Activated effector memory CD4-positive, alpha-beta T cell treated with anti-CD3 and anti-CD28 coated beads, Interleukin-2, amount 50 U/mL, for 16 hours (primary cell): ENCODE data around the gene CCAR1.
A peak's percentile ranks its signal among the peaks of the same experiment; 100 is the strongest.
"Not testable (repeated sequence)": the region's sequence is repeated elsewhere in the genome, so short reads cannot be mapped to it uniquely, and the experiment has no call there.

Source experiments
- DNase-seq: peaks from one replicate; pipeline ENCODE4 v3.0.0-alpha.2; 2020

The CCAR1 gene

DNA sequence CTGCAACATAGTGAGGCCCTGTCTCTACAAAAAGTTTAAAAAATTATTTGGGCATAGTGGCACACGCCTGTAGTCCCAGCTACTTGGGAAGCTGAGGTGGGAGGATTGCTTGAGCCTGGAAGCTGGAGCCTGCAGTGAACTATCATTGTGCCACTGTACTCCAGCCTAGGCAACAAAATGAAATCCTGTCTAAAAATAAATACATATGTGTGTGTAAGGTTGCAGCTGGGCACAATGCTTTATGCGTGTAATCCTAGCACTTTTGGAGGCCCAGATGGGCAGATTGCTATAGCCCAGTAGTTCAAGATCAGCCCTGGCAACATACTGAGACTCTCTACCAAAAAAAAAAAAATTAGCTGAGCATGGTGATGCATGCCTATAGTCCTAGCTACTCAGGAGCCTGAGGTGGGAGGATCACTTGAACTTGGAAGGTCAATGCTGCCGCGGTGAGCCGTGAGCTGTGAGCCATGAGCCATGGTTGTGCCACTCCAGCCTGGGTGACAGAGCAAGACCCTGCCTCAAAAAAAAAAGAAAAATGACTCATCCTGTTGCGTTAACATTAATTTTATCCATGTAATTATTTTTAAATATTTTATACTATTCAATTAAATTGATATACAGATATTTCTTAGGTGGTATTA, 38.3 kb downstream of the CCAR1 start:
- no peak for DNase-seq

DNA sequence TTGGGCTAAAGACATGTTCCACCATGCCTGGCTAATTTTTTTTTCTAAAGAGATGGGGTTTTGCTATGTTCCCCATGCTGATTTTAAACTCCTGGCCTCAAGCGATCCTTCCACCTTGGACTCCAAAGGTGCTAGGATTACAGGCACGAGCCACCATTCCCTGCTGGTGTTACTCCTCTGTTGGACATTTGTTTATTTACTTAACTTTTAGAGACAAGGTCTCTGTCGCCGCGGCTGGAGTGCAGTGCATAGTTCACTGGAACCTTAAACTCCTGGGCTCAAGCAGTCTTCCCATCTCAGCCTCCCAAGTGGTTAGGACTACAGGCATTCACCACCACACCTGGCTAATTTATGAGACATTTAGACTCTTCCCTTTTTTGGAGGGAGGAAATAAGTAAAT, 38.9 kb downstream of the CCAR1 start:
- DNase-seq: no peak

DNA sequence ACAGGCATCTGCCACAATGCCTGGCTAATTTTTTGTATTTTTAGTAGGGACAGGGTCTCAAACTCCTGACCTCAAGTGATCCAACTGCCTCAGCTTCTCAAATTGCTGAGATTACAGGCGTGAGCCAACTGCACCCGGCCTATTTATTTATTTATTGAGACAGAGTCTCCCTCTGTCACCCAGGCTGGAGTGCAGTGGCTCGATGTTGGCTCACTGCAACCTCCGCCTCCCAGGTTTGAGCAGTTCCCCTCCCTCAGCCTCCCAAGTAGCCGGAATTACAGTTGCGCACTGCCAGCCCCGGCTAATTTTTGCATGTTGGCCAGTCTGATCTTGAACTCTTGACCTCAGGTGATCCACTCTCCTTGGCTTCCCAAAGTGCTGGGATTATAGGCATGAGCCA, 46.4 kb downstream of the CCAR1 start:
- not testable (repeated sequence) for DNase-seq

DNA sequence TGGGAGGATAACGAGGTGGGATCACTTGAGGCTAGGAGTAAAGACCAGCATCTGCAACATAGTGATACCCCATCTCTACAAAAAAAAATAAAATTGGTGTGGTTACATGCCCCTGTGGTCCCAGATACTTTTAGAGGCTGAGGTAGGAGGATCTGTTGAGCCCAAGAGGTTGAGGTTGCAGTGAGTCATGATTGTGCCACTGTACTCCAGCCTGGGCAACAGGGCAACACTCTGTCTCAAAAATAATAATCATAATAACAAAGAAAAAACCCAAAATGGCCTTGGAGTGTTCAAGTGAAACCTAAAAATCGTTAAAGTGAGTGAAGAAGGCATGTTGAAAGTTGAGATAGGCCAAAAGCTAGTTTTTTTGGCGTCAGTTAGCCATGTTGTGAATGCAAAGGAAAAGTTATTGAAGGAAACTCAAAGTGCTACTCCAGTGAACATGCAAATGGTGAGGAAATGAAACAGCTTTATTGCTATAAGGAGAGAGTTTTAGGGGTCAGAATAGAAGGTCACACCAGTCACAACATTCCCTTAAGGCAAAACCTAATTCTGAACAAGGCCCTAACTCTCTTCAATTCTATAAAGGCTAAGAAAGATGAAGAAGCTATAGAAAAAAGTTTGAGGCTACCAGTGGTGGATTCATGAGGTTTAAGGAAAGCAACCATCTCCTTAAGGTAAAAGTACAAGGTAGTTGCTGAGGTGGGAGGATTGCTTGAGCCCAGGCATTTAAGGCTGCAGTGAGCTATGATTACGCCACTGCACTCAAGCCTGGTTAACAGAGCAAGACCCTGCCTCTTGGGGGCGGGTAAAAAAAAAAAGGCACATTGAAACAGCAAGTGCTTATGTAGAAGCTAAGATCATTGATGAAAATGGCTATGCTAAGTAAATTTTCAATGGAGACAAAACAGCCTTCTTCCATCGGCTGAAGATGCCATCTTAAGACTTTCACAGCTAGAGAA, 60.9 kb downstream of the CCAR1 start:
- DNase-seq: no peak

DNA sequence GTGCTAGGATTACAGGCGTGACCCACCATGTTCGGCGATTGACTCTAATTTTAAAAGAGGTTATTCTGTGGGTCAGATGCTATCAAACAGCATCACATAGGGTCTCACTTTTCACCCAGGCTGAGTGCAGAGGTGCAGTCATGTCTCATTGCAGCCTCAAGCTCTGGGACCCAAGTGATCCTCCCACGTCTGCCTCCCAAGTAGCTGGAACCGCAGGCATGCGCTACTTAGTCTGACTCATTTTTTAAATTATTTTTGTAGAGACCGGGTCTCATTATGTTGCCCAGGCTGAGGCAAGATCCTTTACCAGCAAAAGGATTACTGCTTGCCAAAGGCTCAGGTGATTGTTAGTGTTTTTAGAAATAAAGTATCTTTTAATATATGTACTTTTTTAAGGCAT, 63.4 kb downstream of the CCAR1 start:
- no peak for DNase-seq

DNA sequence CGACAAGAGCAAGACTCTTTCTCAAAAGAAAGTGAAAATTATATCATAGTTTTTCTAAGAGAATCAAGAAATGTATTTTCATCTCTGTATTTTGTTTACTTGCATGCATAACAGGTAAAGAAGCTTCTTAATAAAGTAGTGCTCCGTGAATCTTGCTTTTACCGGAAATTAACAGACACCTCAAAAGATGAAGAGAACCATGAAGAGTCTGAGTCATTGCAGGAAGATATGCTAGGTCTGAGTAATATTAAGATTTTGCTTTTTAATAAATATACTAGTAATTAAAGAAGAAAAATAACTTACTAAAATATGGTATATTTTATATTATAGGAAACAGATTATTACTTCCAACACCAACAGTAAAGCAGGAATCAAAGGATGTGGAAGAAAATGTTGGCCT, 66.8 kb downstream of the CCAR1 start:
- no peak for DNase-seq

DNA sequence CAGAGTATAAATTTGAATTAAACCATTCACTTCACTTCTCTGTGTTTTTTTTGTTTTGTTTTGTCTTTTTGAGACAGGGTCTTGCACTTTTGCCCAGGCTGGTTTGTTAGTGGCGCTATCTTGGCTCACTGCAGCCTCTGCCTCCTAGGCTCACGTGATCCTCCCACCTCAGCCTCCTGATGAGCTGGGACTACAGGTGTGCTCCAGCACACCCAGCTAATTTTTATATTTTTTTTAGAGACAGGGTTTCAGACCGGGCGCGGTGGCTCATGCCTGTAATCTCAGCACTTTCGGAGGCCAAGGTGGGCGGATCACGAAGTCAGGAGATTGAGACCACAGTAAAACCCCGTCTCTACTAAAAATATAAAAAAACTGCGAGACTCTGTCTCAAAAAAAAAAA, 69.4 kb downstream of the CCAR1 start:
- no peak for DNase-seq

DNA sequence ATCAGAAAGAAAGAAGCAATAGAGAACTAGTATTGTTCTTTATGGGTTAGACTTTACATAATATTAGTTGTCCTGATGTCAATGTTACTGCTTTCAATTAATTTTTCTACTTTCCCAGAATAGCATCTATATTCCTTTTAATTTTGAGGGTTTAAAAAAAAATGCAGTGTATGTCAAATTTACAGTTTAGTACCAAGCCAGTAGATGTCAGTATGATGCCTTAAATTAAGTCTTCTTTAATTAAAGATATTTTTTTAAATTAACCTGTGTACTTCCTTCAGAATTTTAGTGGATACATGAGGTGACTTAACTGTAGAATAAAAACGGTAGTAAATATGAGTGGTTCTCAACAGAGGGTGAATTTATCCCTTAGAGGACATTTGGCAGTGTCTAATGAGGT, 71.1 kb downstream of the CCAR1 start:
- DNase-seq: no peak

DNA sequence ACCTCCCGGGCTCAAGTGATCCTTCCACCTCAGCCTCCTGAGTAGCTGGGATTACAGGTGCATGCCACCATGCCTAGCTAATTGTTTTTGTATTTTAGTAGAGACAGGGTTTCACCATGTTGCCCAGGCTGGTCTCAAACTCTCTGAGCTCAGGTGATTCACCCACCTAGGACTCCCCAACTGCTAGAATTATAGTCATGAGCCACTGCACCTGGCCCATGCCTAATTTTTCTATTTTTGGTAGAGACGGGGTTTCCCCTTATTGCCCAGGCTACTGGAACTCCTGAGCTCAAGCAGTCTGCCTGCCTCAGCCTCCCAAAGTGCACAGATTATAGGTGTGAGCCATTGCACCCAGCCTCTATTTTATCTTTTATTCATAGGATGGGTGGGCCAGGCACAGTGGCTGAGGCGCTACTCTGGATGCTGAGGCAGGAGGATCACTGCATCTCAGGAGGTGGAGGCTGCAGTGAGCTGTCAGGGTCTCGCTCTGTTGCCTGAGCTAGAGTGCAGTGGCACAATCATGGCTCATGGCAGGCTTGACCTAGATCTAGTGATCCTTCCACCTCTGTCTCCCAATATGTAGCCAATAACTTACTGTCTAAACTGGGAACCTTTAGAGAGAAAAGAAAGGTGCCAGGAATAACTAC, 75.0 kb downstream of the CCAR1 start:
- DNase-seq: peak; percentile 54

DNA sequence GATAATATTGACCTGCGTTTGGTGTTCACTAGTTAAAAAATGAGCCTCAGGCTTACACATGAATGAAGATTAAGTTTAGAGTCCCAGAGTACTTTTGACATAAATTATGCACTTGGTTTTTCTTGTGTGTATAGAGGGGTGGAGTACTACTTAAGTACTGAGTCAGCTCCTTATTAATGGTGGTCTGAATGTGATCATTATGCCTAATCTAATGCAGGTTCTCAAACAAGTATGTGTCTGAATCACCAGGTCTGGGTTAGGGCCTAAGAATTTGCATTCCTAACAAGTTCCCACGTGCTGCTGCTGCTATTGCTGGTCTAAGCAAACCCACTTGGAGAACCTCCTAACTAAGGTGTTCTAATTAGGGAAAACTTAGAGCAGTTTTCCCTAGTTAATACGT, 75.6 kb downstream of the CCAR1 start:
- peak; percentile 1 for DNase-seq

DNA sequence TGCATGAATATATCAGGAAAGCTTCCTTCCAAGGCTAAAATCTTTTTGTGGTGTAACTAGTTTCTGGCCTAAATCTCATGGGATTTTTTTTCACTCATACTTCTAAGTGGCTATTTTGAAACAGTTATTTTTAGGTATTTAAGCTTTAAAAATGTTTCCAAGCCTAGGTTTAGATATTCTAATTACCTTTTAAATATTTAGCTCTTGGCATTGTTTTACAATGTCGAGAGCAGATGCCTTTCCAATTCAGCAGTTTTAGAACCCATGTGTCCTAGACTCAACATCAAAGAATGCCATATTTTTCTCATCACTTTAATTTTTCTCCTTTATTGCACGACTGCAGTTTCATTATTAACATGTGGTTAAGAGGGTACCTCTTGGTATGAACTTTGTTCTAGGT, 79.2 kb downstream of the CCAR1 start:
- no peak for DNase-seq

DNA sequence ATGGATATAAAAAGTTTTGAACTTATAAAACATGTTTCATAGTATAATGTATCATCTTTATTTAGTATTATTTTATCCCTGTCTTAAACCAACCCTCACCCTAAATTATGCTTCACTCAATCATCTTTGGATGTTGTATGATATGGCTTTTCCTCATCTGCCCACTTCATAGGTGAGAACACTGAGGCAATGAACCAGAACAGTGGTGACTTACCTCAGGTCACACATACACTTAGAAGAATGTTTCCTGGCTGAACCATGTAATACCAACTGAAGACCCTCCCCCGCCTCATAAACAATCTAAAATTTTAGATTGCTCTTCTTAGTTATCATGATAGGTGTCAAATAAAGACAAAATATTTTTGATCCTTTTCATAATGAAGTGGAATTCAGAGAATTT, 83.7 kb downstream of the CCAR1 start:
- no peak for DNase-seq

DNA sequence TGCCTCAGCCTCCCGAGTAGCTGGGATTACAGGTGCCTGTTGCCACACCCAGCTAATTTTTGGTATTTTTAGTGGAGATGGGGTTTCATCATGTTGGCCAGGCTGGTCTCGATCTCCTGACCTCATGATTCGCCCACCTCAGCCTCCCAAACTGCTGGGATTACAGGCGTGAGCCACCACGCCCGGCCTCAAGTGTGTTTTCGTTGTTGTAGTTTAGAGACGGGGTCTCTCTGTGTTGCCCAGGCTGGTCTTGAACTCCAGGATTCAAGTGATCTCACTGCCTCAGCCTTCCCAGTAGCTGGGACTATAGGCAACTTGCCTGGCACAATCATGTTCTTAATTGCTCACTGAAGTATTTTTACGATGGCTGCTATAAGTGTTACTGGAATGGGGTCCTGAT, 89.8 kb downstream of the CCAR1 start:
- peak; percentile 19 for DNase-seq

DNA sequence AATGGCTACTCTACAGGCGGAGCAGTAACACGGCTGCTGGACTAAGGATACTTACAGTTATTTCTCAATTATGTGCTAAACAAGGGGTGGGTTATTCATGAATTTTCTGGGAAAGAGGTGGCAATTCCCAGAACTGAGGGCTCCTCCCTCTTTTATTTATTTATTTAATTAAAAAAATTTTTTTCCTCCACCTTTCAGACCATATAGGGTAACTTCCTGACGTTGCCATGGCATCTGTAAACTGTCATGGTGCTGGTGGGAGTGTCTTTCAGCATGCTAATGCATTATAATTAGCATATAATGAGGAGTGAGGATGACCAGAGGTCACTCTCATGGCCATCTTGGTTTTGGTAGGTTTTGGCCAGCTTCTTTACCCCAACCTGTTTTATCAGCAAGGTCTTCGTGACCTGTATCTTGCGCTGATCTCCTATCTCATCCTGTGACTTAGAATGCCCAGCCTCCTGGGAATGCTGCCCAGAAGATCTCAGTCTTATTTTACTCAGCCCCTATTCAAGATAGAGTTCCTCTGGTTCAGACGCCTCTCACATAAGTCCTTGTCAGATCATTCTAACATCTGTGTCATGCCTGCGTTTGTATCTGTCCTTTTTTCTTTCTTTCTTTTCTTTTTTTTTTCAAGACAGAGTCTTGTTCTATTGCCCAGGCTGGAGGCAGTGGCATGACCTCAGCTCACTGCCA, 90.4 kb downstream of the CCAR1 start:
- DNase-seq: peak; percentile 1

DNA sequence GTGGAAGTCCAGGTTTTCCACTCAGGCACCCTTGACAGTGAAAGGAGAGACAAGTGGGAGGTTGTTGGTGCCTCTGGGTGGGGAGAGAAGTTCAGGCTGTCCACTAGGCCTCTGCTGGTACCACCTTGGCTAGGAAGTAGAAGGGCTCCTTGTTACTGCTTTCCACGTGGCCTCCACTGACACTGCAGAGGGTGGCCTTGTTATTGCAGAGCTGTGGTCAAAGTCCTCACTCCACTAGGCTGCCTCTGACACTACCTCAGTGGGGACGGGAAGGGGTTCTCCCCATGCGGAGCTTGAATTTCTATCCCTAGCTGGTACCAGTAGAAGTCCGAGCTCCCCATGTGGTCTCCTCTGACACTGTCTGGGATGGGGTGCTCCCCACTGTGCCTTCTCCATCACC, 91.4 kb downstream of the CCAR1 start:
- DNase-seq: peak; percentile 34

DNA sequence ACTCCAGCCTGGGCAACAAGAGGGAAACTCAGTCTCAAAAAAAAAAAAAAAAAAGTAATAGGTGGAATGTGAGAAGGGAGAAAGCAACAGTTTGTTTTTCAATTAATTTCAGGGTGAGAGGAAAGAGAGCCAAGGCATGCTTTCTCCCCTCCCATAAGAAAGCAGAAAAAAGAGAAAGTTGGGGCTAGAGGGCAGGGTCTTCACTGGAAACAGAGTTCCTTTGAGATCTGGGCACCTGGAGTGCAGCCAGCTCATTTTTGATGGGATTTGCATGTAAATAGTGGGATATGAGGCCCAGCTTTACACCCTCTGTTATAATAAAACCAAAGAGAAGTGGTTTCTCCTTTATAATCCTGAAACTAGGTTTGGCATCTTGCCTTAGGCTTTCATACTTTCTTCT, 92.5 kb downstream of the CCAR1 start:
- DNase-seq: peak; percentile 12

DNA sequence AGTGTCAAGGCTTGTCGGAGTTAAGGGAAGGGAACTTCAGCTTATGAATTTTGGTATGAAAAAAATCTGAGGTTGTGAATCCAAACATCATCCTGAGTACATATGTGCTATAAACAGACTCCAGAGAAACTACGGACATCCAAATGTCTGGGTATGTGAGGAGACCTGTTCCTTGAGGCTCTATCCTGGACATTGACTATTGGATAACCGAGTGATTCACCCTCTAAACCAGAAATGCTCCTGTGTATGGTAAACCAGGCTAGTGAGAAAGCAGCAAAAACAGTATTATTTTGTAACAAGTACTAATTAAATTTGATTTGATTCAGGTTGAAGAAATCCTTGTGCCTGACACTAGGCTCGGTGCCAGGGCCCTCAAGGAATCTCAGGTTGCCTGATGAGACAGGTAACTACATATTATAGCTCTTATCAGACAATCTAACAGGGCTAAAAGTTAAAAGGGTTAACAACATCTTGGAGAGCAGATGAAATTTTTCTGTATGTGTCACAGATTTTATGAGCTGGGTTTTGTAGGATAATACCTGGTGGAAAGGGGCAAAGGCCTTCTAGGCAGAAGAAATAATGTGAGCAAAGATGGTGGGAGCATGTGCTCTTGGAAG, 95.9 kb downstream of the CCAR1 start:
- DNase-seq: peak; percentile 2

DNA sequence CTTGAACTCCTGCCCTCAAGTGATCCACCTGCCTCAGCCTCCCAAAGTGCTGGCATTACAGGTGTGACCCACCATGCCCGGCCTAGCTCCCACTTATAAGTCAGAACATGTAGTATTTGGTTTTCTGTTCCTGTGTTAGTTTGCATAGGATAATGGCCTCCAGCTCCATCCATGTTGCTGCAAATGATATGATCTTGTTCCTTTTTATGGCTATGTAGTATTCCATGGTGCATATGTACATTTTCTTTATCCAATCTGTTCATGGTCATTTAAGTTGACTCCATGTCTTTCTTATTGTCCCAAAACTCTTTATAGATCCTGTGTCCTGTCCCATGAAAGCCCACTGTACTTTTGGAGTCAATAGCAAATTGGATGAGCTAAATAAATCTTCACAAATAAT, 99.3 kb downstream of the CCAR1 start:
- not testable (repeated sequence) for DNase-seq

DNA sequence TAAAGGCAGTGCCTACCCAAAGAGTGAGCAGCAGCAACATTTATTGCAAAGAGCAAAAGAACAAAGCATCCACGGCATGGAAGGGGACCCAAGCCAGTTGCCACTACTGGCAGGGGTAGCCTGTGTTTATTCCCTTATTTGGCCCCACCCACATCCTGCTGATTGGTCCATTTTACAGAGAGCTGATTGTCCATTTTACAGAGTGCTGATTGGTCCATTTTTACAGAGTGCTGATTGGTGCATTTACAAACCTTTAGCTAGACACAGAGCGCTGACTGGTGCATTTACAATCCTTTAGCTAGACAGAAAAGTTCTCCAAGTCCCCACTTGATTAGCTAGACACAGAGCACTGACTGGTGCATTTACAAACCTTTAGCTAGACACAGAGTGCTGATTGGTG, 101.6 kb downstream of the CCAR1 start:
- DNase-seq: not testable (repeated sequence)

DNA sequence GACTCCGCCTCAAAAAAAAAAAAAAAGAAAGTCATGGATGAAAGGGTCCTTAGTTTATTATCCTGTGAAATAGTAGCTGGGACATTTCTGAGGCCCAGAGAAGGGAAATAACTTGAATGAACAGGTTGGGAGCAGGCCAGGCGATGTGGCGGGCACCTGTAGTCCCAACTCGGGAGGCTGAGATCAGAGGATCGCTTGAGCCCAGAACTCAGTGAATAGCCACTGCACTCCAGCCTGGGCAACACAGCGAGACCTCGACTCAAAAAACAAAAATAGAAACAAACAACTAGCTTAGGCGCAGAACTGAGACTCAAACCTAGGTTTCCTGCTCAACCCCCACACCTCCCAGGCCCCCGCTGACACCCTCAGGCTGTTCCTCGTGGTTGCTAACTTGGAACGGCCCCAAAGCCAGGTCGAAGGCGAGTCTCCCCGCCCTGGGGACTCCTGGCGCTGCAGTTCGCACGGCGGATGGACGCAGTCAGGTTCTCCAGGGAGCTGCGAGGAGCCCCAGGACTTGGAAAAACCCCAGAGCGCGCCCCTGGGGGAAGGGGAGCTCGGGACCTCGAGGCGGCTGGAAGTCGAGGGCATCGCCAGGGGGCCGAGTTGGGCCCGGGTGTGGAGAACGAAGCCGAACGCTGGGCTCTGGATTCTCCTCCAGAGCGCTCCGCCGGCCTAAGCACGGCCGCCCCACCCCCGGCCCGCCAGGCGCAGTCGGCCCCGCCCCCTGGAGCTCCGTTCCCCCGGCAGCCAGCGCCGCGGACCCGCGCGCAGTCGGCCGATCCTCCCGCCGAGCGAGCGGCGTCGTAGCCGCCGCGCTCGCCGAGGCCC, 105.9 kb downstream of the CCAR1 start, which contains the start of gene STOX1:
Gene STOX1, plus strand, starts transcription at position 768 of the 828 bp plus-strand sequence. CDS start 93 bp downstream, outside the sequence.
- peak; percentile 83 for DNase-seq

DNA sequence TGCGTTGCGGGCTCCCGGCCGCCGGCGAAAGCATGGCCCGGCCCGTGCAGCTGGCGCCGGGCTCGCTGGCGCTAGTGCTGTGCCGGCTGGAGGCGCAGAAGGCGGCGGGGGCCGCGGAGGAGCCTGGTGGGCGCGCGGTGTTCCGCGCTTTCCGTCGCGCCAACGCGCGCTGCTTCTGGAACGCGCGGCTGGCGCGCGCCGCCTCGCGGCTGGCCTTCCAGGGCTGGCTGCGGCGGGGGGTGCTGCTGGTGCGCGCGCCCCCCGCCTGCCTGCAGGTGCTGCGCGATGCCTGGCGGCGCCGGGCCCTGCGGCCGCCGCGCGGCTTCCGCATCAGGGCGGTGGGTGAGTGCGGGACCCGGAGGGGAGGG, 106.5 kb downstream of the CCAR1 start:
- DNase-seq: not testable (repeated sequence)
